ENCODE data around the gene FAM120B.
"Not testable (repeated sequence)": the region's sequence is repeated elsewhere in the genome, so short reads cannot be mapped to it uniquely, and the experiment has no call there.

The FAM120B gene

DNA sequence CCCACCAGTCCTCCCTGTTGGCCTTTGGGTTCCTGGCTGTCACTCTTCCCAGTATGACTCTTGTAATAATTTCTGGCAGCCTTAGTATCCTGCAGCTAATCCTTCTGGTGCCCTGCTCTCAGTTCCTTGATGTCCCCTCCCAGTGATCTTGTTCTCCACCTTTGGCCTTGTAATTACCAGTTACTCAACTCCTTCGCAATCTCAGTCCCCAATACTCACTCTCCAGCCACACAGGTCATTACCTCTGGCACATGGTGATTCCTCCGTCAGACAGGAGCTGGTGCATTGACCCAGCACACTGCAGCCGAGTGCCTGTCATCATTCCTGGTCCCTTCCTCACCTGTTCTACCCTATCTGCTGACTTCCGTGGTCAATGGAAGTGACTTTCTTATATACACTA, 101.4 kb downstream of the FAM120B start:
- no peaks in the 10 kb centered on the region for H3K9me3 ChIP-seq (ENCODE audit: low read length)
- no peak overlapping the region for H2AFZ ChIP-seq (ENCODE audit: low read length)
- no peaks in the 10 kb centered on the region for H3K9me2 ChIP-seq (ENCODE audit: low read depth, low read length)
- no peak overlapping the region for H3K4me3 ChIP-seq (ENCODE audit: low read depth, low read length, poor library complexity, severe bottlenecking)
- H4K20me1 ChIP-seq (ENCODE audit: insufficient read depth, low read length): no peaks in the 10 kb centered on the region
- H3F3A ChIP-seq (ENCODE audit: insufficient read depth, low read length): no peaks in the 10 kb centered on the region
- no peak overlapping the region for H3K4me2 ChIP-seq (ENCODE audit: low read length)
- no peaks in the 10 kb centered on the region; the same call in 1 of the 2 replicates for H3K27me3 ChIP-seq (ENCODE audit: insufficient read depth, low read length)
- H3K9ac ChIP-seq (ENCODE audit: low read length): no peak overlapping the region
- H3K4me1 ChIP-seq (ENCODE audit: insufficient read depth, low read length, severe bottlenecking): no peaks in the 10 kb centered on the region
- TF ChIP-seq EZH2 (IDR thresholded peaks at IDR 0.05; ENCODE audit: borderline replicate concordance, low read length): no peak
- TF ChIP-seq, protein P1, sequence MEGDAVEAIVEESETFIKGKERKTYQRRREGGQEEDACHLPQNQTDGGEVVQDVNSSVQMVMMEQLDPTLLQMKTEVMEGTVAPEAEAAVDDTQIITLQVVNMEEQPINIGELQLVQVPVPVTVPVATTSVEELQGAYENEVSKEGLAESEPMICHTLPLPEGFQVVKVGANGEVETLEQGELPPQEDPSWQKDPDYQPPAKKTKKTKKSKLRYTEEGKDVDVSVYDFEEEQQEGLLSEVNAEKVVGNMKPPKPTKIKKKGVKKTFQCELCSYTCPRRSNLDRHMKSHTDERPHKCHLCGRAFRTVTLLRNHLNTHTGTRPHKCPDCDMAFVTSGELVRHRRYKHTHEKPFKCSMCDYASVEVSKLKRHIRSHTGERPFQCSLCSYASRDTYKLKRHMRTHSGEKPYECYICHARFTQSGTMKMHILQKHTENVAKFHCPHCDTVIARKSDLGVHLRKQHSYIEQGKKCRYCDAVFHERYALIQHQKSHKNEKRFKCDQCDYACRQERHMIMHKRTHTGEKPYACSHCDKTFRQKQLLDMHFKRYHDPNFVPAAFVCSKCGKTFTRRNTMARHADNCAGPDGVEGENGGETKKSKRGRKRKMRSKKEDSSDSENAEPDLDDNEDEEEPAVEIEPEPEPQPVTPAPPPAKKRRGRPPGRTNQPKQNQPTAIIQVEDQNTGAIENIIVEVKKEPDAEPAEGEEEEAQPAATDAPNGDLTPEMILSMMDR (IDR thresholded peaks at IDR 0.05; ENCODE audit: low read length): no peak
- no peaks in the 10 kb centered on the region for H3K79me2 ChIP-seq (ENCODE audit: insufficient read depth, low read length)
- no peak overlapping the region for H3K27ac ChIP-seq (ENCODE audit: low read depth, low read length, poor library complexity, severe bottlenecking)
- peaks cover 30% of the 10 kb centered on the region for H3K36me3 ChIP-seq (ENCODE audit: insufficient read depth, low read length)

DNA sequence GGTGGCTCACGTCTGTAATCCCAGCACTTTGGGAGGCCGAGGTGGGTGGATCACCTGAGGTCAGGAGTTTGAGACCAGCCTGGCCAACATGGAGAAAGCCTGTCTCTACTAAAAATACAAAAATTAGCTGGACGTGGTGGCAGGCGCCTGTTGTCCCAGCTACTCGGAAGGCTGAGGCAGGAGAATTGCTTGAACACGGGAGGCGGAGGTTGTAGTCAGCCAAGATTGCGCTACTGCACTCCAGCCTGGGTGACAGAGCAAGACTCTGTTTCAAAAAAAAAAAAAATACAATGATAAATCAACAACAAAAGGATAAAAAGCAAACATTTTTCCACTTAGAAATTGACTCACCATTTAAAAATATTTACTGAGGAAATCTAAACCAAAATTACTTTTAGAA, 103.2 kb downstream of the FAM120B start:
- not testable (repeated sequence) for H3K9me2 ChIP-seq (ENCODE audit: low read depth, low read length); H3K79me2 ChIP-seq (ENCODE audit: insufficient read depth, low read length); H3K9me3 ChIP-seq (ENCODE audit: low read length); H4K20me1 ChIP-seq (ENCODE audit: insufficient read depth, low read length); H3F3A ChIP-seq (ENCODE audit: insufficient read depth, low read length); H3K4me2 ChIP-seq (ENCODE audit: low read length); H3K27me3 ChIP-seq (ENCODE audit: insufficient read depth, low read length); H3K27ac ChIP-seq (ENCODE audit: low read depth, low read length, poor library complexity, severe bottlenecking); H3K4me3 ChIP-seq (ENCODE audit: low read depth, low read length, poor library complexity, severe bottlenecking); H2AFZ ChIP-seq (ENCODE audit: low read length); H3K4me1 ChIP-seq (ENCODE audit: insufficient read depth, low read length, severe bottlenecking); H3K9ac ChIP-seq (ENCODE audit: low read length)
- H3K36me3 ChIP-seq (ENCODE audit: insufficient read depth, low read length): peaks cover 18% of the 10 kb centered on the region

DNA sequence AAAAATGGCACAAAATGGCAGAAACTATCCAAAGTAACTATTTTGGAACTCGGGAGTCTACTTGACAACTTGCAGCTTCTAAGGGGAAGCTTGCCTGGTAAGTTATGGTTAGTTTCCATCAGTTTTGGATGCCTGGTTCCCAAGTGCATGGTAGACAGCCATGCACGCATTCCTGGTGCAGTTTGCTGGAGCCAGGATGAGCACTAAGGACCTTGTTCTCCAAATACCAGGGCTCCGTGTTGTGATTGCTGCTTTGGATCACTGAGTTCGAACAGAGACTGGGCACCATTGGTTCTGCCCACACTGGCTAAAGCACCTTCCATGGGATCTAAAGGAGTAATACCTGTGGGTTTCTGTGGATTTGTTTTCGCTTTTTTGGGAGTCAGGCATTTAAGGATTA, 103.7 kb downstream of the FAM120B start:
- no peaks in the 10 kb centered on the region for H3K9me3 ChIP-seq (ENCODE audit: low read length)
- H3K27ac ChIP-seq (ENCODE audit: low read depth, low read length, poor library complexity, severe bottlenecking): no peak overlapping the region
- peaks cover 14% of the 10 kb centered on the region for H3K36me3 ChIP-seq (ENCODE audit: insufficient read depth, low read length)
- no peaks in the 10 kb centered on the region; the same call in 1 of the 2 replicates for H3K27me3 ChIP-seq (ENCODE audit: insufficient read depth, low read length)
- TF ChIP-seq, protein P1 (IDR thresholded peaks at IDR 0.05; ENCODE audit: low read length): no peak
- no peak for TF ChIP-seq EZH2 (IDR thresholded peaks at IDR 0.05; ENCODE audit: borderline replicate concordance, low read length)
- no peak overlapping the region for H2AFZ ChIP-seq (ENCODE audit: low read length)
- H3K9ac ChIP-seq (ENCODE audit: low read length): no peak overlapping the region
- no peaks in the 10 kb centered on the region for H3K79me2 ChIP-seq (ENCODE audit: insufficient read depth, low read length)
- no peaks in the 10 kb centered on the region for H3K9me2 ChIP-seq (ENCODE audit: low read depth, low read length)
- no peaks in the 10 kb centered on the region for H4K20me1 ChIP-seq (ENCODE audit: insufficient read depth, low read length)
- H3K4me1 ChIP-seq (ENCODE audit: insufficient read depth, low read length, severe bottlenecking): no peaks in the 10 kb centered on the region
- no peak overlapping the region for H3K4me2 ChIP-seq (ENCODE audit: low read length)
- H3K4me3 ChIP-seq (ENCODE audit: low read depth, low read length, poor library complexity, severe bottlenecking): no peak overlapping the region
- no peaks in the 10 kb centered on the region for H3F3A ChIP-seq (ENCODE audit: insufficient read depth, low read length)

DNA sequence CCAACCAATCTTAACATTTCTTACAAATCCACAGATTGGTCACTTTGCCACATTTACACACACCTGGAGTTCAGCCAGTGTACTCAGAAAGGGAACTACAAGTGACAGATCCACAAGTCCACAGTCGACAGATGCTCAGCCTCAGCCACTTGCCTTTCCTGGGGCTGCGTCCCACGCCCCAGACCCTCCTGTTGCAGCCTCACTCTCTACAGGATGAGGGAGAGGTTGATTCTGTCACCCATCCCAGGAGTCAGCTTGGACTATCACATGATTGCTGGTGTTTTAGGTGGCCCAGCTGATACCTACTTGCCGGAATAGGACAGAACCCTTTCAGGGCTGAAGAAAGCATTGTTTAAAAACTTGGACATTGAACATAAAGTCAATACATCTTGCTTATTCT, 108.8 kb downstream of the FAM120B start:
- no peaks in the 10 kb centered on the region for H3K36me3 ChIP-seq (ENCODE audit: insufficient read depth, low read length)
- no peak overlapping the region for H3K4me3 ChIP-seq (ENCODE audit: low read depth, low read length, poor library complexity, severe bottlenecking)
- no peak overlapping the region for H2AFZ ChIP-seq (ENCODE audit: low read length)
- H3F3A ChIP-seq (ENCODE audit: insufficient read depth, low read length): no peaks in the 10 kb centered on the region
- no peaks in the 10 kb centered on the region; the same call in 1 of the 2 replicates for H3K27me3 ChIP-seq (ENCODE audit: insufficient read depth, low read length)
- H3K4me1 ChIP-seq (ENCODE audit: insufficient read depth, low read length, severe bottlenecking): no peaks in the 10 kb centered on the region
- H4K20me1 ChIP-seq (ENCODE audit: insufficient read depth, low read length): no peaks in the 10 kb centered on the region
- no peak overlapping the region for H3K27ac ChIP-seq (ENCODE audit: low read depth, low read length, poor library complexity, severe bottlenecking)
- no peak overlapping the region for H3K9ac ChIP-seq (ENCODE audit: low read length)
- TF ChIP-seq, protein P1 (IDR thresholded peaks at IDR 0.05; ENCODE audit: low read length): no peak
- no peak for TF ChIP-seq EZH2 (IDR thresholded peaks at IDR 0.05; ENCODE audit: borderline replicate concordance, low read length)
- no peaks in the 10 kb centered on the region for H3K9me2 ChIP-seq (ENCODE audit: low read depth, low read length)
- no peaks in the 10 kb centered on the region for H3K9me3 ChIP-seq (ENCODE audit: low read length)
- H3K4me2 ChIP-seq (ENCODE audit: low read length): no peak overlapping the region
- H3K79me2 ChIP-seq (ENCODE audit: insufficient read depth, low read length): no peaks in the 10 kb centered on the region
